Endothelial cell of umbilical vein (primary cell): ENCODE data around the gene CHTF8. TPM values are rescaled to one million over a fixed set of nuclear protein-coding genes. Genes with fewer than 3 reads are reported as not detected.

Experiments used
- BruUV-seq: library from RNA; stranded (reverse); fragments of 400-500 nt; replicated peaks from 2 replicates; lab custom pipeline; 2021; lab: Mats Ljungman, UMichigan
- CTCF ChIA-PET: fragments of 300-600, 350-600 bp; sonication (Branson Sonifier 250); formaldehyde crosslinking; loops from one replicate; lab custom pipeline; 2021; ENCODE audit warnings: antibody characterized with exemption, inconsistent platforms; lab: Charles Lee
- POLR2A ChIA-PET: fragments of 300-600, 350-600 bp; sonication (Branson Sonifier 250); formaldehyde crosslinking; loops from one replicate; lab custom pipeline; 2021; ENCODE audit warnings: antibody characterized with exemption, inconsistent platforms; lab: Charles Lee
- DNase-seq: peaks from one replicate; pipeline ENCODE4 v3.0.0-alpha.2; 2011; ENCODE audit warnings: low read depth, low spot score
- FAIRE-seq: peaks from 2 replicates; lab custom pipeline; 2011; peaks lifted over from hg19 to GRCh38; lab: Jason Lieb, UNC
- H2AFZ ChIP-seq: 2 replicates; pipeline ENCODE4 v1.6.0; 2012; ENCODE audit warnings: low read depth, low read length, control low read depth, inconsistent platforms
- H3K27ac ChIP-seq: 2 replicates; pipeline ENCODE4 v1.5.1; 2011; ENCODE audit warnings: low read depth, mild to moderate bottlenecking, control low read depth, low read length, moderate library complexity; ENCODE audit not compliant: insufficient read depth
- H3K27me3 ChIP-seq, 2 experiments: 2 replicates each; pipeline versions ENCODE4 v1.6.0 to v1.6.1; 2011; ENCODE audit warnings: low read length in 2 of 2, mixed read lengths in 1 of 2; ENCODE audit not compliant: control insufficient read depth in 2 of 2, insufficient read depth in 2 of 2
- H3K36me3 ChIP-seq, 2 experiments: 2 replicates in 1 of 2; 3 replicates in 1 of 2; pipeline ENCODE4 v1.5.1; 2011; ENCODE audit warnings: low read length in 2 of 2, mild to moderate bottlenecking in 1 of 2, moderate library complexity in 1 of 2; ENCODE audit not compliant: control insufficient read depth in 2 of 2, insufficient read depth in 2 of 2; ENCODE audit errors: extremely low read depth in 1 of 2
- H3K4me1 ChIP-seq: 3 replicates; pipeline ENCODE4 v1.5.1; 2011; ENCODE audit warnings: mild to moderate bottlenecking, low read length; ENCODE audit not compliant: control insufficient read depth, insufficient read depth; ENCODE audit errors: extremely low read depth
- H3K4me2 ChIP-seq: 2 replicates; pipeline ENCODE4 v1.6.1; 2011; ENCODE audit warnings: low read length, control low read depth, mixed read lengths; ENCODE audit not compliant: insufficient read depth
- H3K4me3 ChIP-seq, 3 experiments: fragments of 200-600 bp in 1 of 3; sonication (generic), shearing (Covaris generic) in 1 of 3; replicated peaks in 1 of 3; 2 replicates each; pipeline ENCODE4 v1.5.1; 2011 to 2016; ENCODE audit warnings: control low read depth in 3 of 3, low read length in 3 of 3, mild to moderate bottlenecking in 2 of 3, inconsistent platforms in 1 of 3, low read depth in 1 of 3, moderate library complexity in 1 of 3; ENCODE audit not compliant: insufficient read depth in 1 of 3
- H3K79me2 ChIP-seq: 2 replicates; pipeline ENCODE4 v1.6.0; 2012; ENCODE audit warnings: low read length, inconsistent platforms; ENCODE audit not compliant: control insufficient read depth, insufficient read depth
- H3K9ac ChIP-seq: replicated peaks from 2 replicates; pipeline ENCODE3; 2011; ENCODE audit warnings: low read length, control low read depth; ENCODE audit not compliant: insufficient read depth; ENCODE audit errors: extremely low read depth
- H3K9me1 ChIP-seq: replicated peaks from 3 replicates; pipeline ENCODE4 v1.6.0; 2011; ENCODE audit warnings: mild to moderate bottlenecking, low read length; ENCODE audit not compliant: control insufficient read depth, insufficient read depth; ENCODE audit errors: extremely low read depth
- H3K9me3 ChIP-seq: replicated peaks from 2 replicates; pipeline ENCODE4 v1.5.1; 2012; ENCODE audit warnings: low read length, inconsistent platforms; ENCODE audit not compliant: control insufficient read depth, insufficient read depth
- H4K20me1 ChIP-seq: replicated peaks from 2 replicates; pipeline ENCODE3; 2011; ENCODE audit warnings: mild to moderate bottlenecking, low read length; ENCODE audit not compliant: control insufficient read depth, insufficient read depth; ENCODE audit errors: extremely low read depth
- EZH2 ChIP-seq: IDR thresholded peaks from 2 replicates; pipeline ENCODE4 v1.6.1; 2012; ENCODE audit warnings: borderline replicate concordance, low read depth, mild to moderate bottlenecking, moderate library complexity, low read length, inconsistent platforms; ENCODE audit not compliant: severe bottlenecking
- FOS ChIP-seq: IDR thresholded peaks from 2 replicates; pipeline ENCODE4 v1.6.1; 2011; ENCODE audit warnings: mild to moderate bottlenecking, low read length, moderate library complexity, borderline replicate concordance; ENCODE audit not compliant: insufficient read depth
- GATA2 ChIP-seq: IDR thresholded peaks from 2 replicates; pipeline ENCODE4 v1.7.0; 2011; ENCODE audit warnings: low read depth, mild to moderate bottlenecking, moderate library complexity, mixed read lengths, low read length; ENCODE audit not compliant: insufficient read length, insufficient read depth
- JUN ChIP-seq: IDR thresholded peaks from 2 replicates; pipeline ENCODE4 v1.6.1; 2011; ENCODE audit warnings: borderline replicate concordance, low read depth; ENCODE audit not compliant: insufficient read length, insufficient read depth
- MYC ChIP-seq: IDR thresholded peaks from one replicate; pipeline ENCODE4 v1.6.1; 2011; ENCODE audit warnings: mild to moderate bottlenecking, low read depth, low read length
- POLR2A ChIP-seq: IDR thresholded peaks from 2 replicates; pipeline ENCODE4 v1.6.1; 2012; ENCODE audit warnings: low read depth, mild to moderate bottlenecking, control low read depth, low read length
- POLR2AphosphoS5 ChIP-seq: IDR thresholded peaks from 2 replicates; pipeline ENCODE4 v1.6.1; 2012; ENCODE audit warnings: low read depth, mild to moderate bottlenecking, control low read depth, low read length, moderate library complexity; ENCODE audit not compliant: insufficient read depth
- dilution Hi-C: fragments of 300-500 bp; cut with MboI; formaldehyde crosslinking; loops from one replicate; pipeline ENCODE4 v1.15.0; 2019; ENCODE audit warnings: low sequenced_read_pairs; ENCODE audit not compliant: extremely low pct_ligation_motif_present
- intact Hi-C: fragments of 100-400 bp; cut with micrococcal nuclease; formaldehyde crosslinking; loops from one replicate; pipeline ENCODE4 v1.10.0; 2022
- polyA plus RNA-seq, 4 experiments: library from polyadenylated mRNA; depleted of rRNA in 3 of 4; stranded (reverse) in 3 of 4; unstranded in 1 of 4; fragments of >200 nt; gene quantifications; 2 replicates each; pipeline versions ENCODE4 v1.2.1 to v1.2.3, GENCODE V29; 2011 to 2012; ENCODE audit warnings: missing spikeins in 1 of 4
- total RNA-seq: library from RNA; stranded (reverse); gene quantifications from 2 replicates; pipeline ENCODE4 v1.2.3, GENCODE V29; 2021
- TF ChIP-seq, protein P1 (sequence below), 2 donors: IDR thresholded peaks; 1 replicate in 1 of 2; 2 replicates in 1 of 2; pipeline ENCODE4 v1.5.1; 2011; ENCODE audit warnings: low read length in 2 of 2, mild to moderate bottlenecking in 2 of 2, moderate library complexity in 2 of 2, control low read depth in 1 of 2, inconsistent platforms in 1 of 2, low read depth in 1 of 2; ENCODE audit not compliant: insufficient read depth in 1 of 2; ENCODE audit errors: extremely low read depth in 1 of 2
- TF ChIP-seq, protein P2 (sequence below): IDR thresholded peaks from 2 replicates; pipeline ENCODE4 v1.6.1; 2011; ENCODE audit not compliant: insufficient read depth, insufficient read length

The CHTF8 gene
- total and polyA plus RNA-seq, 2 donors (not counting 3 experiments of a cell fraction or from before 2014, with no cell fraction given), result 128 to 131 TPM

DNA sequence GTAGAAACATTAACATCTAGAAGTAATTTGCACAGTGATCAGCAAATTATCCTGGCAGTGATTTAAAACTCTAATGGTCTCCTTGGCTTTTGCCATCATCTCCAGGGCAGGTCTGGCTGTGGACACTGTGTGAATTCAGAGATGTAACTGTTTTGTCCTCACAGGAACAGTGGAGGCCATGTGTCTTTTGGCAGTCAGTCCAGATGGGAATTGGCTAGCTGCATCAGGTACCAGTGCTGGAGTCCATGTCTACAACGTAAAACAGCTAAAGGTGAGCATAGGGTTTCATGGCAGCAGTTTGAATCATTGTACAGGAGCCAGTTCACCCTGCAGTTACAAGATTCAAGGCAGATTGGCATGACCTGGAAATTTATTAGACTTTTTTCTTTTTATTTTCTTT is 27.8 kb upstream of the CHTF8 start:
- FAIRE-seq (no peak), DNase-seq (no peak)

DNA sequence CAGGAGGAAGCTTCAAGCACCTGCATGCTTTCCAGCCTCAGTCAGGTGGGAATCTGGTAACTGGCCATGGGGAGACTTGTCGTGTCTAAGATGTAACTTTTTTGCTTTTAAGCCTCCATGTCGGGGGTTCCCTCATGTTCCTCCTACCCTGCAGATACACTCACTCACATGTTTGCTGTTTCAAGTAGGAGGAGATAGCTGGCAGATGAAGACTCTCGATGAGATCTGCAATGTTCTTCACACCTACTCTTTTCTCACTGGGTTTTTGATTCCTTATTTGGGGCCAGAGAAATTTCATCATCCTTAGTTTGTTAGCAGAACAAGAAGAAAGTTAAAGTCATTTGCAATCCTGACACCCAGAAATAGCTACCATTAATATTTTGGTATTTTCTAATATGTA is 24.8 kb upstream of the CHTF8 start:
- BruUV-seq, result no TSS peak
- Histone ChIP-seq H3K9me3 (no peaks in the 10 kb centered on the region), H3K4me1 (no peaks in the 10 kb centered on the region), H3K9ac (no peak overlapping the region), H4K20me1 (no peaks in the 10 kb centered on the region), H3K27me3 (no peaks in the 10 kb centered on the region), H3K4me3 (no peak overlapping the region), H3K36me3 (peaks cover 21 to 33% of the 10 kb centered on the region in 2 experiments), H2AFZ (no peak overlapping the region), H3K79me2 (no peaks in the 10 kb centered on the region), H3K27ac (no peak overlapping the region), H3K9me1 (no peaks in the 10 kb centered on the region), H3K4me2 (no peak overlapping the region)
- dilution Hi-C loops (no loop called here), intact Hi-C loops (no loop called here)
- TF ChIP-seq POLR2A (no peak), JUN (no peak), EZH2 (no peak), POLR2AphosphoS5 (no peak), MYC (no peak), FOS (no peak), GATA2 (no peak)
- TF ChIP-seq, protein P1, sequence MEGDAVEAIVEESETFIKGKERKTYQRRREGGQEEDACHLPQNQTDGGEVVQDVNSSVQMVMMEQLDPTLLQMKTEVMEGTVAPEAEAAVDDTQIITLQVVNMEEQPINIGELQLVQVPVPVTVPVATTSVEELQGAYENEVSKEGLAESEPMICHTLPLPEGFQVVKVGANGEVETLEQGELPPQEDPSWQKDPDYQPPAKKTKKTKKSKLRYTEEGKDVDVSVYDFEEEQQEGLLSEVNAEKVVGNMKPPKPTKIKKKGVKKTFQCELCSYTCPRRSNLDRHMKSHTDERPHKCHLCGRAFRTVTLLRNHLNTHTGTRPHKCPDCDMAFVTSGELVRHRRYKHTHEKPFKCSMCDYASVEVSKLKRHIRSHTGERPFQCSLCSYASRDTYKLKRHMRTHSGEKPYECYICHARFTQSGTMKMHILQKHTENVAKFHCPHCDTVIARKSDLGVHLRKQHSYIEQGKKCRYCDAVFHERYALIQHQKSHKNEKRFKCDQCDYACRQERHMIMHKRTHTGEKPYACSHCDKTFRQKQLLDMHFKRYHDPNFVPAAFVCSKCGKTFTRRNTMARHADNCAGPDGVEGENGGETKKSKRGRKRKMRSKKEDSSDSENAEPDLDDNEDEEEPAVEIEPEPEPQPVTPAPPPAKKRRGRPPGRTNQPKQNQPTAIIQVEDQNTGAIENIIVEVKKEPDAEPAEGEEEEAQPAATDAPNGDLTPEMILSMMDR (IDR thresholded peaks at IDR 0.05; ENCODE audit: extremely low read depth in 1 of 2, insufficient read depth in 1 of 2, low read depth in 1 of 2, low read length in 2 of 2), result no peak
- TF ChIP-seq, protein P2, sequence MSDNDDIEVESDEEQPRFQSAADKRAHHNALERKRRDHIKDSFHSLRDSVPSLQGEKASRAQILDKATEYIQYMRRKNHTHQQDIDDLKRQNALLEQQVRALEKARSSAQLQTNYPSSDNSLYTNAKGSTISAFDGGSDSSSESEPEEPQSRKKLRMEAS, result no peak
- ChIA-PET POLR2A (interaction anchor here (0.6 to 1.4 kb wide), 2 partner anchors 9 to 27 kb away, joined by 3 to 5 read pairs; no protein-coding TSS in a partner anchor), CTCF (interaction anchor here (0.7 to 3.2 kb wide), 4 partner anchors 9 to 128 kb away, joined by 4 to 15 read pairs (median 7); no protein-coding TSS in a partner anchor)
- FAIRE-seq (no peak), DNase-seq (no peak)

More for the DNA sequence above, 27.8 kb upstream of the CHTF8 start:
- dilution Hi-C loops, result no loop called here
- H2AFZ ChIP-seq, result no peak overlapping the region
- H3K4me3 ChIP-seq, result no peak overlapping the region
- no peak overlapping the region for H3K4me2 ChIP-seq
- ChIA-PET POLR2A (no interaction called here), CTCF (interaction anchor here (4.8 kb wide), 1 partner anchor 10 kb away, joined by 19 read pairs; no protein-coding TSS in a partner anchor)
- H3K9ac ChIP-seq, result no peak overlapping the region
- peaks cover under 1% of the 10 kb centered on the region for H3K4me1 ChIP-seq
- H3K27ac ChIP-seq, result no peak overlapping the region
- TF ChIP-seq MYC (no peak), FOS (no peak), EZH2 (no peak), JUN (no peak), GATA2 (no peak)
- TF ChIP-seq, protein P1 (IDR thresholded peaks at IDR 0.05; ENCODE audit: extremely low read depth in 1 of 2, insufficient read depth in 1 of 2, low read depth in 1 of 2, low read length in 2 of 2), result no peak
- intact Hi-C loops, result no loop called here
- H3K79me2 ChIP-seq, result no peaks in the 10 kb centered on the region
- BruUV-seq, result no TSS peak
- H3K36me3 ChIP-seq, result peaks cover 20 to 26% of the 10 kb centered on the region in 2 experiments
- H3K9me3 ChIP-seq, result no peaks in the 10 kb centered on the region
- no peaks in the 10 kb centered on the region for H3K27me3 ChIP-seq
- H4K20me1 ChIP-seq, result no peaks in the 10 kb centered on the region
- H3K9me1 ChIP-seq, result no peaks in the 10 kb centered on the region
